HepG2 (cell line): Measurements from ENCODE around the gene NFKB2.

Source experiments
- ASH2L ChIP-seq: fragments of 300-600, 200-600 bp; sonication (generic); IDR thresholded peaks from 2 replicates; pipeline ENCODE4 v1.7.0; 2017; ENCODE audit warnings: low read depth, mild to moderate bottlenecking, moderate library complexity, mixed read lengths, low read length; ENCODE audit not compliant: insufficient read length
- PTBP1 ChIP-seq: fragments of 200-400 bp; formaldehyde crosslinking; IDR thresholded peaks from 2 replicates; pipeline ENCODE4 v1.6.1; 2018; ENCODE audit warnings: low read length, low read depth; ENCODE audit not compliant: poor library complexity, severe bottlenecking
- REPIN1 ChIP-seq: sonication (generic); formaldehyde crosslinking; IDR thresholded peaks from 2 replicates; pipeline ENCODE4 v1.8.0; 2022; ENCODE audit warnings: missing genetic modification reagents, low read depth, mild to moderate bottlenecking, borderline replicate concordance
- ZMAT3 ChIP-seq: sonication (generic); formaldehyde crosslinking; conservative IDR thresholded peaks from 2 replicates; pipeline ENCODE4 v1.7.0; 2021; ENCODE audit warnings: missing genetic modification reagents

DNA sequence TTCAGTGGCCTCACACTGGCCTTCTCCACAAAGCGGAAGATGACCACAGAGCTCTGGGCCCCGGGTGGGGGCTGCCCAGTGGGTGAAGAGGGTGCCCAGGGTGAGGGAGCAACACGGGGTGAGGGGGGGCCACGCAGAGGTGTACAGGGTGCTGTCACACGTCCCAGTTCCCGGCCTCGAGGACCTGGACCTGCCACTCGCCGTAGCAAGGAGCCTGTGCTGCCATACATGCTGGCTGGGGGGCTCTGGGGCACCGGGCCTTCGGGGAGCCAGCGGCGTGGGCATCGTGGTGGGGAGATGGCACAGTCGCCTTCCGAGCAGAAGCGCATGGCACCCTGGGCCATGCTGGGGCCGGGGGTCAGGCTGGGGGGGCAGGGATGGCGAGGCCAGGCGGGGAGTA, 21.2 kb downstream of the NFKB2 start:
- no peak for TF ChIP-seq PTBP1
- TF ChIP-seq REPIN1 (CRISPR knock-in tag), result no peak
- TF ChIP-seq ZMAT3 (CRISPR knock-in tag), result no peak
- no peak for TF ChIP-seq ASH2L
